GM21423 (cell line): ENCODE measurements around the gene CIB2.

ENCODE experiments used
- ATAC-seq: cut with Tn5 transposase; IDR thresholded peaks from one replicate; pipeline ENCODE4 v1.9.1; 2021; ENCODE audit warnings: mild to moderate bottlenecking, moderate library complexity; ENCODE audit not compliant: unreplicated experiment

Gene CIB2

DNA sequence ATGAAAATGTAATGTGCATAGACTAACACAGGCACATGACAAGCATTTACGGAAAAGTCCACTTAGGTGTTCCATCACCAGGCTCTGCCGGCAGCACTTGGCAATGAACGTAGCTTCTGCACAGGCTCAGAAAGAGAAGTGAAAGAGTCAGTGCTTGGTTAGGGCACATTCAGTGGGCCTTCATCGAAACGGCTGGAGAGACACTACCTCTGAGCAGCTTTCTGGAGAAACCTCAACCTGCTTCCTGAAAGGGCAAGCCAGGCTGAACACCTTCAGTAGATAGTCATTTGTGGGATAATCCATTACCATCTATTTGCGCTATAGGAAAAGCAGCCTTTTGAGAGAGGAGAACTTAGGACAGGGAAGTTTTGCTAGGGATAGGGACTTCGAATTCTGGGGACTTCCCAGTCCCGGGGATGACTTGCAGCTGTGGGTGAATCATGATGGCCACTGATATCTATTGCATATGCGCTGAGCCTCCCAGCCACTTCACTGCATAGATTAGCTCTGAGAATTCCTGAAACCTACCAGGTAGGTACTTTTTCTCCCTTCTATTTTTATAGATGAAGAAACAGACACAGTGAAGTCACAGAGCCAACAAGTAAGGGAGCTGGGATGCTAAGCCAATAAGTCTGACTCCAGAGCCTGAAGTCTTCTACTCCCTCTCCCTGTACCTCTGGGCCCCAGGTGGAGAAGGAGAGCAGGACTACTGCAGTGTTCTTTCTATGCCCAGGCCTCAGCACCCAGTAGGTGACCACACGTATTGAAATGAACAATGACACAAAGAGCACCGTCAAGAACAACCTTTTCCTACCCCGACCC lies 43.1 kb downstream of the CIB2 start:
- no peak for ATAC-seq

- ATAC-seq = no peak
Measured at GRCh38 chr15:78085928-78086327, 45.3 kb downstream of the CIB2 start.

GRCh38 chr15:78084449-78084750 lies 46.8 kb downstream of the CIB2 start:
- ATAC-seq = no peak

GRCh38 chr15:78083687-78084448 lies 47.4 kb downstream of the CIB2 start:
- peak; percentile 48 for ATAC-seq

- no peak for ATAC-seq
Measured at GRCh38 chr15:78083186-78083585, 48.1 kb downstream of the CIB2 start.

DNA sequence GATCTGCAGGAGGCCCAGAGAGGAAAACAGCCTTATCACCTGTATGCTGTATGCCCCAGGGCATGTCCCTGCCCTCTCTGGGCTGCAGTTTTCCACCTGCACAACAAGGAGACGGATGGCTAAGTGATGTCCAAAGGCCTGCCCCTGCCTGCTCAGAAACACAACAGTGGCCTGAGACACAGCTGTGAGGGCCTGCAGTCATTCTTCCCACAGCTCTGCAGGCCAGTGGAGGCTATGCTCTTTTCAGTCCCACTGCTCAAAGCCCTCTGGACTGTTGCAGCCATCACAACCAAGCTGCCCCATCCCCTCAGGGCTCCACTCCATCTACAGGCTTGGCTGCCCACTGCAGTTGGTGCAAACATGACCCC lies 48.5 kb downstream of the CIB2 start:
- no peak for ATAC-seq

- no peak for ATAC-seq
Measured at GRCh38 chr15:78082106-78082742, 49.0 kb downstream of the CIB2 start.

DNA sequence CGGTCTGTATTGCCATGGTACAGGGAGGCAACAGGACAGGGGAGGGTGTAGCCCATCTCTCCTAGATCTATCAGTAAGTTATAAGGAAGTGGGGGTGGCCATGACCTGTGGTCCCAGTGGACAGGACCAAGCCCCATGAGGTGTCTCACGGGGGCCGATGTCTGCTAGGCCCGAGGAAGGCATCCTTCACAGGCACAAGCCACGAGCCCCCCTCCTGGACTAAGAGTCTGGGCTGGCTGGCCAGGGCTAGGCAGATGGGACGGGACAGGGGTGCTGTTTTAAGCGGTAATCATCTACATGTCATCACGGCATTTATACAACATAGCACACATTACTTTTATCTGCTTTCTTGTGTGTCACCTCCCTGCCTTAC lies 51.2 kb downstream of the CIB2 start:
- ATAC-seq = no peak

DNA sequence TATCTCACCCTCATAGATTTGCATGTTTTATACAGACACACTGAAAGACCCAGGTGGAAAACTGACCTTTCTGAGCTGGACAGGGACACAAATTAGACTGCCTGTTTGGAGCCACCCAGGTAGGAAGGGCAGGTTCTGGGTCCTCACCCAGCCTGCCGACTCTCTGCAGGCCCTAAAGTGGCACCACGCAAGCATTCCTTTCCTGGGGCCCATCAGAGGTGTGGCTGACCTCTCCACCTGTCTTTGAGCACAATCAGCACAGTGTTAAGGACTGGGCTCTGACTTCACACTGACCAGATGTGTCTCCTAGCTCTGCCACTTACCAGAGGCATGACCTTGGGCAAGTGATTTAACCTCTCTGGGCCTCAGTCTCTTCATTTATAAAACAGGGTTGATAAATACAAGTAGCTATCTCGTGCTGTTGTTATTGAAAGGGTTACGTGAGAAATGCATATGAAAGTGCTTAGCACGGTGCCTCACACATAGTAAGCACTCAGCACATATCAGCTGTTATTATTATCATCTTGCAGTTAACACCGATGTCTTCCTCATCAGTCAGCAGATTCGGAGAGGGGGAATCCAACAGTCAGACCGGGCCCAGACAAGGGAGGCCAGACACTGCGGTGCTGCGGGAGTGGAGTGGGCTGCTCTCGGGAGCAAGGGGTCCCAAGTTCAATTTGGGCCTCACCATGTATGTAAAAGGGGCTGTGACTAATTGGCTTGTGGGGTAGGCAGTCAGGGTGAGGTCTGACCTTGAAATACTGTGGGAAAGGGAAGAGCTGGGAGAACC lies 51.8 kb downstream of the CIB2 start:
- ATAC-seq = no peak

DNA sequence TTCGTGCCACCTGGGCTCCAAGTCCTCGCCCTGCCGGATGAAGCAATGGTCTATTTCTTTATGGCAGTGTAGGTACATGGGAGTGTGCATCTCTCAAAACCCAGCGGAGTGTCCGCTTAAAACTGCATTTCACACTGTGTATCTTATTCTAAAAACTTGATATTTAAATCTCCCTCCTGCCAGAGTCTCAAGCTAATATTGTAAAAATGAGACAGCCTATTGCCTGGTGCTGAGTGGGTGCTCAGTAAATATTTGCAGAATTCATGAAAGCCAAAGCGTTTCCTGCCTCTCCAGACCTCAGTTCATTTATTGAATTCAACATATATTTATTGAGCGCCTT lies 53.4 kb downstream of the CIB2 start:
- ATAC-seq = no peak

DNA sequence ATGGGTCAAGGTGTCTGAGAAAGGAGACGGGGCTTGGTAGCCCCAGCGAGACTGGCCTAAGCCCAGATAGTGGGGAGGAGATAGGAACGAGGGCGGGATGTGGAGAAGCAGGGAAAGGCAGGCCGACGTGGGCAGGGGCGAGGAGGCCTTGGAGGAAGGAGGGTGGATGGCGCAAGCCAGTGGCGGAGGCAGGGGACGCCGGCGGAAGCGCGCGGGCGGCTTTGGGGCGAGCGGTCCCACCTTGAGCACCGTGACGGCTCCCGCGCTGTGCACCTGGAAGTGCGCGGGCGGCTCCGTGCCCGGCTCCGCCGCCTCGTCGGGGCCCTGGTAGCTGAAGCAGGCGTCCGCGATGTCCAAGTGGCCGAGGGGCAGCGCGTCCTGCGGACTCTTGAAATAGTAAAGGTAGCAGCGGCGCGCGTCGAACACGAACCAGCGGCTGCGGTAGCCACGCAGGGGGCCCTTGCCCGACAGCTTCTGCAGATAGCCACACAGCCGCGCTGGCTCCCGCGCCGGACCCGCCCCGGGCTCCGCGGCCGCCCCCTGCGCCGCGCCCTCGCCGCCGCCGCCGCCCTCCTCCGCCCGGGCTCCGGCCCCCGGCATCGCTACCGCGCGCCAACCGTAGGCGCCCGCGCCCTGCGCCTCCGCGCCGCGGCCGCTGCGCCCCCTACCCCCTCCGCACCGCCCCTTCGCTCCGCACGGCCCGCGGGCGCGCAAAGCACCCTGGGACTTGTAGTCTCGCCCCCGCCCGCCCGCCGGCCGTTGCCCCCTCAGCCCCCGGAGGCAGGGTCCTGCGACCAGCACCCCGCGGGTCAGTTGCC lies 54.0 kb downstream of the CIB2 start, which contains the start of gene TBC1D2B:
Gene TBC1D2B (minus strand): TSS at position 659 of the 818 bp plus-strand sequence. CDS start 59 bp downstream, at position 600.
- ATAC-seq = peak; percentile 69

- ATAC-seq = no peak
Measured at GRCh38 chr15:78076231-78077052, 54.8 kb downstream of the CIB2 start.

DNA sequence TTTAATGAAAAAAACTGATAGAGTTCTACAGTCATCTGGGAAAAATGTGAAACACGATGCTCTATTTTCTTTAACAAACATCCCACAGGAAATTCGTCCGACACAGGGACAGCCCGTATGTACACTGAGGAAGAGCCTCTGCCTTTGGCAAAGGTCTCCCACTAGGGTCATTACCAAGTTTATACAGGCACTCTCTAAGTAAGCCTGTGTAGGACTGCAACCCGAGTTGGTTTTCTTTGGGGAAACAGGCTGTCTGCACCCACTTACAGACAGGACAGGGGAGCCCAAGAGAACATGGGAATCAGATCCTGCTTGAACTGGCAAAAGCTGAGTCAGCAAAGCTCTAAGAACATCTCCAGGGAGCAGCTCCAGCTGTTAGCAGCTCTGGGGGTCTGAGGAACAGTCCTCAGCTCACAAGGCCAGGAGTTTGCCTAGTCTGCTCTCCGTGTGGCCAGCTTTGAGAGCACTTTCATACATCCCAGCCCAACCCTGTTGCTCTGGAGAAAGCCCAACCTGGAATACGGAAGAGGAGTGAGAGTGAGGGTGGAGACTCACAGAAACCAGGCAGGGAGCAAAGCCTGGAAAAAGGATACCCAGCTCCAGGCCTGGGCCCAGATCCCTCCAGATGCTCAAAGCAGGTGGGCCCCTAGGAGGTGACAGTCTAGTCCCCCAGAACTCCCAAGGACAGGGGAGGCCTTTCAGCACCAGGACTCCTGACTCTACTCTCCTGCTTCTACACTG lies 55.6 kb downstream of the CIB2 start:
- no peak for ATAC-seq

GRCh38 chr15:78073046-78073787 lies 58.0 kb downstream of the CIB2 start:
- ATAC-seq = no peak

GRCh38 chr15:78072080-78072892 lies 59.0 kb downstream of the CIB2 start:
- ATAC-seq = no peak

- no peak for ATAC-seq
Measured at GRCh38 chr15:78071383-78071782, 59.9 kb downstream of the CIB2 start.

- ATAC-seq = no peak
Measured at GRCh38 chr15:78070049-78070700, 61.1 kb downstream of the CIB2 start.
